CD4-positive, alpha-beta T cell treated with Interleukin-6 for 4 hours (primary cell): ENCODE measurements around the gene LOXHD1.

Experiments used
- DNase-seq: peaks from one replicate; pipeline ENCODE4 v3.0.0-alpha.2; 2020; ENCODE audit warnings: mixed read lengths

Gene LOXHD1

GRCh38 chr18:46436621-46437020, 220.4 kb downstream of the LOXHD1 start:
- no peak for DNase-seq

- no peak for DNase-seq
Observed at GRCh38 chr18:46435031-46435430, 222.0 kb downstream of the LOXHD1 start.

- no peak for DNase-seq
Observed at GRCh38 chr18:46434629-46435028, 222.4 kb downstream of the LOXHD1 start.

GRCh38 chr18:46433121-46433826, 223.7 kb downstream of the LOXHD1 start:
- no peak for DNase-seq

GRCh38 chr18:46431522-46432171, 225.4 kb downstream of the LOXHD1 start:
- no peak for DNase-seq

GRCh38 chr18:46429649-46430224, 227.3 kb downstream of the LOXHD1 start:
- no peak for DNase-seq

- no peak for DNase-seq
Observed at GRCh38 chr18:46429130-46429529, 227.9 kb downstream of the LOXHD1 start.

GRCh38 chr18:46428368-46428767, 228.7 kb downstream of the LOXHD1 start:
- DNase-seq: no peak

GRCh38 chr18:46427216-46427995, 229.6 kb downstream of the LOXHD1 start:
- DNase-seq: no peak
